Activated T-cell treated with anti-CD3 and anti-CD28 coated beads for 48 hours (primary cell): ENCODE measurements around the gene MYCBP2.
"Not testable (repeated sequence)": the region's sequence is repeated elsewhere in the genome, so short reads cannot be mapped to it uniquely, and the experiment has no call there.

Source experiments
- DNase-seq: peaks from one replicate; pipeline ENCODE4 v3.0.0-alpha.2; 2020; ENCODE audit warnings: low read depth

The MYCBP2 gene, protein sequence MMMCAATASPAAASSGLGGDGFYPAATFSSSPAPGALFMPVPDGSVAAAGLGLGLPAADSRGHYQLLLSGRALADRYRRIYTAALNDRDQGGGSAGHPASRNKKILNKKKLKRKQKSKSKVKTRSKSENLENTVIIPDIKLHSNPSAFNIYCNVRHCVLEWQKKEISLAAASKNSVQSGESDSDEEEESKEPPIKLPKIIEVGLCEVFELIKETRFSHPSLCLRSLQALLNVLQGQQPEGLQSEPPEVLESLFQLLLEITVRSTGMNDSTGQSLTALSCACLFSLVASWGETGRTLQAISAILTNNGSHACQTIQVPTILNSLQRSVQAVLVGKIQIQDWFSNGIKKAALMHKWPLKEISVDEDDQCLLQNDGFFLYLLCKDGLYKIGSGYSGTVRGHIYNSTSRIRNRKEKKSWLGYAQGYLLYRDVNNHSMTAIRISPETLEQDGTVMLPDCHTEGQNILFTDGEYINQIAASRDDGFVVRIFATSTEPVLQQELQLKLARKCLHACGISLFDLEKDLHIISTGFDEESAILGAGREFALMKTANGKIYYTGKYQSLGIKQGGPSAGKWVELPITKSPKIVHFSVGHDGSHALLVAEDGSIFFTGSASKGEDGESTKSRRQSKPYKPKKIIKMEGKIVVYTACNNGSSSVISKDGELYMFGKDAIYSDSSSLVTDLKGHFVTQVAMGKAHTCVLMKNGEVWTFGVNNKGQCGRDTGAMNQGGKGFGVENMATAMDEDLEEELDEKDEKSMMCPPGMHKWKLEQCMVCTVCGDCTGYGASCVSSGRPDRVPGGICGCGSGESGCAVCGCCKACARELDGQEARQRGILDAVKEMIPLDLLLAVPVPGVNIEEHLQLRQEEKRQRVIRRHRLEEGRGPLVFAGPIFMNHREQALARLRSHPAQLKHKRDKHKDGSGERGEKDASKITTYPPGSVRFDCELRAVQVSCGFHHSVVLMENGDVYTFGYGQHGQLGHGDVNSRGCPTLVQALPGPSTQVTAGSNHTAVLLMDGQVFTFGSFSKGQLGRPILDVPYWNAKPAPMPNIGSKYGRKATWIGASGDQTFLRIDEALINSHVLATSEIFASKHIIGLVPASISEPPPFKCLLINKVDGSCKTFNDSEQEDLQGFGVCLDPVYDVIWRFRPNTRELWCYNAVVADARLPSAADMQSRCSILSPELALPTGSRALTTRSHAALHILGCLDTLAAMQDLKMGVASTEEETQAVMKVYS (N-terminal part only)

DNA sequence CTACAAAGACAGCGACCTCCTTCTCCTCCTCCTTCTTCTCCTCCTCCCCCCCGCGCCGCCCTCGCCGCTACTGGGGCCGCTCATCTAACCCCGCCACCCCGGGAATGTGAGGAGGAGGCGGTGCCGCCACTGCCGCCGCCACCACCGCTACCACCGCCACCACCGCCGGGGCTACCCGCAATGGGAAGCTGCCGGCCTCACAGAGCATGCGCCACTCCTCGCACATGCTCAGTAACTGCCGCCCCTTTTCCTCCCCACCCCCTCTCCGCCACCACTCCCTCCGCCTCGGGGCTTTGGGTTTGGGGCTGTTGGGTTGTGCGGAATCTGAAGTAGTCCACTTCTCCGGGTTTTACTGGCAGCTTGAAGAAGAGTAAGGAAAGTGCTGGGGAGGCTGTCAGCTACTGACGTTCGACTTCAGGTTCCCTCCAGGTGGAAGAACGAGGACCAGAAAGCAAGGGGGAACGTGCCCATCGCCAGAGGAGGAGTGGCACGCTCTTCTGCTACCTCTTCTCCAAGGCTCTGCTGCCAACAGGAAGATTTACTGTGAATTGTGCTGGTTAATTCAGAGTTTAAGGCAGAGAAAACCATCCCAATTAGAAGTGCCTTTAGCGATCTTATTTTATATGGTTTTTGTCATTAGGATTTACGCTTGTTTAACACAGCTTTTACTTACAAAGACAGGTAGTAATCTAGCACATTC lies at the start of gene MYCBP2:
Gene MYCBP2, minus strand, starts transcription at position 190 of the 700 bp plus-strand sequence. CDS start 319 bp downstream, outside the sequence.
- DNase-seq = peak; percentile 96

GRCh38 chr13:77375560-77376108 lies 48.7 kb upstream of the MYCBP2 start:
- no peak for DNase-seq

- DNase-seq = no peak
Measured at GRCh38 chr13:77374786-77375185, 47.9 kb upstream of the MYCBP2 start.

DNA sequence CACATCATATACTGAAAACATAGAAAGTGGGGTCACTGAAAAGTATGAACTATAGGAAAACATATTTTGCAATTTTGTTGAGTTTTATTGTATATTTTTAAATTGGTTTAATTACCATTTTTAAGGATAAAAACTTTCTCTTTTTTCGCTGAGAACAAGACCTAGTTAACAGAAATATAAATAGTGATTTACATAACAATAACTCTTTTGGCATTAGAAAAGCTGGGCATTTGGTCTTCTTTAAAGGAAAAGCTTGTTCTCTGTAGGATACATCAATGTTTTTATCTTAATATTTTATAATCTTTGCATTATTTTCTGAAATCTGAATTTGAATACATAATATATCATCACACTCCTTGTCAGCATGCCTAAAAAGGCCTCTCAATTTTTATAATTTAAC lies 47.4 kb upstream of the MYCBP2 start:
- no peak for DNase-seq

GRCh38 chr13:77373502-77373901 lies 46.6 kb upstream of the MYCBP2 start:
- no peak for DNase-seq

GRCh38 chr13:77372275-77372674 lies 45.4 kb upstream of the MYCBP2 start:
- no peak for DNase-seq

DNA sequence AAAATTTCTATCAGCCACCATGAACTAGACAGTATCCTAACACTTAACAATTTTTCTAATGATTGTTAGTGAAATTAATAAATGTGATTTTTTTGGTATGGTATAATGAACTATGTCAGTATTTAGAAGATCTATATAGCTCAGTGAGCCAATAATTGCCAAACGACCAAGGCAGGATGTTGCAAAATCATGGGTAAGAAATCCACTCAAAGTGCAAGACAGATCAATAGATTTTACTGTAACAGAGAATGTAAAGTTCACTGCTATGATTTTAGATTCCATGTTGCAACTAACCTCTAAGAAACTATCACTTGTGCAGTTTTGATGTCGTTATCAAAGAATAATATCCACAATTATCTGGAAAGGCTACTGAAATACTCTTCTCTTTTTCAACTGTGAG lies 44.0 kb upstream of the MYCBP2 start:
- DNase-seq = no peak

GRCh38 chr13:77362166-77362565 lies 35.3 kb upstream of the MYCBP2 start:
- DNase-seq = no peak

- DNase-seq = no peak
Measured at GRCh38 chr13:77360032-77360685, 33.3 kb upstream of the MYCBP2 start.

- DNase-seq = no peak
Measured at GRCh38 chr13:77359171-77359570, 32.3 kb upstream of the MYCBP2 start.

GRCh38 chr13:77358001-77358400 lies 31.1 kb upstream of the MYCBP2 start:
- DNase-seq = no peak

GRCh38 chr13:77356155-77356554 lies 29.3 kb upstream of the MYCBP2 start:
- DNase-seq = no peak

DNA sequence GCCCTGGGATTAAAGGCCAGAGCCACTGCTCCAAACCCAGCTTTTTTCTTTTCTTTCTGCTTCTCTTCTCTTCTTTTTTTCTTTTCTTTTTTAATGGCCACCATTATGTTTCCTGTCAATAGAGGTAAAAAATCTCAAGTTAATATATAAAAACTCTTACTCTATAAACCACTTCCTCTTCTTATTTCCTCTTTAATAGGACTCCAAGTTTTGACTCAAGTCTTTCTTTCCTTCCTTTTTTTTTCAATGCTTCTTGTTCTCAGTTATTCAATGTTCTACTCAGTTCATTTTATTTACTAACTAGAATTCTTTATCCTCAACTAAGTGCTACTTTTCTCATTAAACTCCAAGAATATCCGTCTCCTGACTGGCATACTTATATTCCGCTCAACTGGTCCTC lies 27.1 kb upstream of the MYCBP2 start:
- no peak for DNase-seq

GRCh38 chr13:77351315-77351714 lies 24.4 kb upstream of the MYCBP2 start:
- no peak for DNase-seq

DNA sequence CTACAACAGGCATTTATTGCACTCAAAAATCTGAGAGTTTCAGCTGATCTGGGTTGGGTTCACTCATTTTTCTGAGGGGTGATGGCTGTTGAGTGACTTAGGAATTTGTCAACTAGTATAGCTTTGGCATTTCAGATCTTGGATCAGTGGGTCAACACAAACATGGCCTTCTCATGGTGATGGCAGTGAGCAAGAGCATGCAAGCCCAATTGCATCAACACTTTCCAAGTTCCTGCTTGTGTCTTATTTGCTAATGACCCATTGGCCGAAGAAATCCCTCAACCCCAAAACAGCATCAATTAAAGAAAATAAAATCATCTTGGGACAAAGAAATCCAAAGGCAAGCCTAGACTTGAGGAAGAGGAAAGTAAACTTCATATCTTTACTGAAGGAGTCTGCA lies 23.9 kb upstream of the MYCBP2 start:
- DNase-seq = no peak

DNA sequence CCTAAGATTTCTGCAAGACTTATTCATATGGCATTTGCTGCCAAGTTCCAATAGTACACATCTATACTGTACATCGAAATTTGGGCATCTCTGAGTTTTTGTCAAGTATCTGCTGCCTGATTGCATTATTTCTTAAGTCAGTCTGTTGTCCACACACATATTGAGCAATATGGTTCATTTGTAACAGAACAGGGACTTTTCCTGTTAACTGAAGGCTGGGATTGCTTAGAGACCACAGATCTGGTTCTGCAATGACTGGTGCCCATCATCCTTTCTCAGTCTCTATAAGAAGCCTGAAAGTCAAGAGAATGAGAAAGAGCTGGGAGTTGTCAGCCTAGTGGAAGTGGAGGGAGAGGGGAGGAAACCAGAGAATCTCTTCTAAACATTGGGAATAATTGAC lies 22.5 kb upstream of the MYCBP2 start:
- no peak for DNase-seq

DNA sequence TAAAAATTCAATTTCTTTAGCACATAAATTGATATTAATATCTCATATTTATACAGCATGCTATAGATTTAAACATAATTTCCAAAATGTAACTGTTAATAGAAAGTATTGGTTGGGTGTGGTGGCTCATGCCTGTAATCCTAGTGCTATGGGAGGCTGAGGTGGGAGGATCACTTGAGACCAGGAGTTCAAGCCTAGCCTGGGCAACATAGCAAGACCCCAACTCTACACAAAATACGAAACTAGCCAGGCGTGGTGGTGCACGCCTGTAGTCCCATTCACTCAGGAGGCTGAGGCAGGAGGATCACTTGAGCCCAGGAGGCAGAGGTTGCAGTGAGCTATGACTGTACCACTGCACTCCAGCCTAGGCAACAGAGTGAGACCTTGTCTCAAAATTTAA lies 20.5 kb upstream of the MYCBP2 start:
- DNase-seq = not testable (repeated sequence)

GRCh38 chr13:77345150-77345780 lies 18.4 kb upstream of the MYCBP2 start:
- DNase-seq = no peak

GRCh38 chr13:77343841-77344240 lies 16.9 kb upstream of the MYCBP2 start:
- no peak for DNase-seq

GRCh38 chr13:77339408-77339807 lies 12.5 kb upstream of the MYCBP2 start:
- no peak for DNase-seq
